B cell (primary cell): ENCODE data around the gene SSR2. TPM values are rescaled to one million over a fixed set of nuclear protein-coding genes. Genes with fewer than 3 reads are reported as not detected.

Experiments
- ATAC-seq: fragments of 200-7000 bp; cut with Tn5 transposase; one replicate; pipeline ENCODE4 v1.10.0; 2021; ENCODE audit warnings: low read depth, mild to moderate bottlenecking, moderate number of reproducible peaks, moderate library complexity
- CTCF ChIA-PET: fragments of 350-600 bp; sonication (Branson Sonifier 250); formaldehyde crosslinking; loops from one replicate; lab custom pipeline; 2021; ENCODE audit warnings: antibody characterized with exemption, inconsistent platforms; lab: Charles Lee
- POLR2A ChIA-PET: fragments of 350-600 bp; sonication (Branson Sonifier 250); formaldehyde crosslinking; loops from one replicate; lab custom pipeline; 2021; ENCODE audit warnings: antibody characterized with exemption; lab: Charles Lee
- DNase-seq: peaks from one replicate; pipeline ENCODE4 v3.0.0; 2013
- H2AFZ ChIP-seq: 2 replicates; pipeline ENCODE4 v1.6.1; 2012; ENCODE audit warnings: mild to moderate bottlenecking, low read depth, low read length; ENCODE audit not compliant: insufficient read depth, poor library complexity, severe bottlenecking
- H3K27ac ChIP-seq, 2 donors: 1 replicate in 1 of 2; 2 replicates in 1 of 2; pipeline ENCODE4 v1.5.1; 2012 to 2013; ENCODE audit warnings: low read length in 2 of 2, mild to moderate bottlenecking in 2 of 2, moderate library complexity in 1 of 2
- H3K27me3 ChIP-seq, 4 experiments: fragments of 200-600 bp in 1 of 4; sonication (generic) in 1 of 4; replicated peaks in 1 of 4; 1 replicate in 2 of 4; 2 replicates in 2 of 4; pipeline versions ENCODE4 v1.6.1 to v1.7.0; 2013 to 2016; ENCODE audit warnings: low read length in 3 of 4, mild to moderate bottlenecking in 2 of 4, mixed read lengths in 1 of 4, moderate library complexity in 1 of 4; ENCODE audit not compliant: insufficient read depth in 4 of 4, control insufficient read depth in 3 of 4; ENCODE audit errors: control extremely low read depth in 1 of 4
- H3K36me3 ChIP-seq, 2 experiments: replicated peaks in 1 of 2; 1 replicate in 1 of 2; 2 replicates in 1 of 2; pipeline versions ENCODE4 v1.6.1 to v1.7.1; 2013; ENCODE audit warnings: low read length in 1 of 2; ENCODE audit not compliant: insufficient read depth in 2 of 2, control insufficient read depth in 1 of 2; ENCODE audit errors: control extremely low read depth in 1 of 2, extremely low read depth in 1 of 2
- H3K4me1 ChIP-seq, 2 donors: fragments of 200-600 bp in 1 of 2; sonication (generic) in 1 of 2; 1 replicate in 1 of 2; 2 replicates in 1 of 2; pipeline versions ENCODE4 v1.5.1 to v1.6.1; 2013 to 2017; ENCODE audit warnings: low read length in 2 of 2; ENCODE audit not compliant: control insufficient read depth in 2 of 2, insufficient read depth in 2 of 2
- H3K4me2 ChIP-seq: replicated peaks from 2 replicates; pipeline ENCODE3; 2012; ENCODE audit warnings: mild to moderate bottlenecking, low read depth, low read length; ENCODE audit not compliant: poor library complexity, severe bottlenecking
- H3K4me3 ChIP-seq, 5 experiments: fragments of 200-600 bp in 1 of 5; sonication (generic) in 1 of 5; 1 replicate in 3 of 5; 2 replicates in 2 of 5; pipeline versions ENCODE4 v1.5.1 to v1.7.0; 2011 to 2016; ENCODE audit warnings: low read length in 4 of 5, mild to moderate bottlenecking in 4 of 5, low read depth in 2 of 5, control low read depth in 1 of 5, moderate library complexity in 1 of 5; ENCODE audit not compliant: insufficient read depth in 1 of 5; ENCODE audit errors: control extremely low read depth in 1 of 5, extremely low read depth in 1 of 5
- H3K79me2 ChIP-seq: fragments of 200-600 bp; sonication (generic); one replicate; pipeline ENCODE4 v1.6.0; 2016; ENCODE audit warnings: low read length; ENCODE audit not compliant: control insufficient read depth, insufficient read depth
- H3K9ac ChIP-seq: fragments of 200-600 bp; sonication (generic); 2 replicates; pipeline ENCODE4 v1.6.1; 2017; ENCODE audit warnings: mild to moderate bottlenecking, low read length, moderate library complexity
- H3K9me3 ChIP-seq, 3 donors: one replicate each; pipeline versions ENCODE4 v1.6.1 to v1.7.1; 2013; ENCODE audit warnings: low read length in 2 of 3; ENCODE audit not compliant: control insufficient read depth in 2 of 3, insufficient read depth in 1 of 3; ENCODE audit errors: control extremely low read depth in 1 of 3
- H4K20me1 ChIP-seq: 2 replicates; pipeline ENCODE4 v1.6.0; 2012; ENCODE audit warnings: mild to moderate bottlenecking, low read length; ENCODE audit not compliant: insufficient read depth, control insufficient read depth, poor library complexity, severe bottlenecking
- H3K27ac Mint-ChIP-seq: one replicate; pipeline ENCODE4 v1.8.0; 2021; ENCODE audit warnings: mixed read lengths
- H3K27me3 Mint-ChIP-seq: one replicate; pipeline ENCODE4 v1.8.0; 2021; ENCODE audit warnings: mixed read lengths
- H3K4me1 Mint-ChIP-seq: one replicate; pipeline ENCODE4 v1.8.0; 2021; ENCODE audit warnings: mixed read lengths
- H3K4me3 Mint-ChIP-seq: one replicate; pipeline ENCODE4 v1.8.0; 2021; ENCODE audit warnings: mixed read lengths
- H3K9me3 Mint-ChIP-seq: one replicate; pipeline ENCODE4 v1.8.0; 2022; ENCODE audit warnings: mixed read lengths; ENCODE audit not compliant: insufficient read depth
- CTCF ChIP-seq: fragments of 200-600 bp; IDR thresholded peaks from one replicate; pipeline ENCODE4 v1.8.0; 2022; ENCODE audit warnings: antibody characterized with exemption, mild to moderate bottlenecking
- EZH2 ChIP-seq: IDR thresholded peaks from 2 replicates; pipeline ENCODE4 v1.6.1; 2012; ENCODE audit warnings: borderline replicate concordance, low read depth, mild to moderate bottlenecking, moderate library complexity, low read length; ENCODE audit not compliant: insufficient read depth, poor library complexity, severe bottlenecking
- WGBS: methylation state at CpG from one replicate; pipeline ENCODE4 v1.1.5; 2013; ENCODE audit warnings: missing lambda C conversion rate; ENCODE audit not compliant: insufficient coverage; 5-methylcytosine and 5-hydroxymethylcytosine counted together
- intact Hi-C: fragments of 100-400 bp; cut with micrococcal nuclease; formaldehyde crosslinking; loops from one replicate; pipeline ENCODE4 v1.10.0; 2022
- polyA plus RNA-seq: library from polyadenylated mRNA; depleted of rRNA; stranded (reverse); fragments of >200 nt; gene quantifications from 2 replicates; pipeline ENCODE4 v1.2.3, GENCODE V29; 2012
- total RNA-seq, 2 donors: library from RNA; stranded (reverse); fragments of 120-200 nt in 1 of 2; gene quantifications; 1 replicate in 1 of 2; 2 replicates in 1 of 2; pipeline versions ENCODE4 v1.2.3 to v1.2.4, GENCODE V29; 2013 to 2022

SSR2 gene
- total and polyA plus RNA-seq, 2 donors (not counting 1 experiment from before 2014, with no cell fraction given) = 160 to 359 TPM

- no peaks in the 10 kb centered on the region for H3K27me3 ChIP-seq
- Mint-ChIP-seq H3K4me3 (peak overlapping the region; percentile 95), H3K27me3 (no peaks in the 10 kb centered on the region), H3K9me3 (no peaks in the 10 kb centered on the region), H3K4me1 (peaks cover 82% of the 10 kb centered on the region), H3K27ac (peak overlapping the region; percentile 92)
- DNase-seq (no peak), ATAC-seq (no peak)
- no peaks in the 10 kb centered on the region for H3K9me3 ChIP-seq
- H3K4me1 ChIP-seq = peaks cover 69 to 74% of the 10 kb centered on the region in 2 donors
- peaks cover 100% of the 10 kb centered on the region for H3K79me2 ChIP-seq
- no peak overlapping the region for H3K4me3 ChIP-seq
- no peak overlapping the region for H2AFZ ChIP-seq
- H3K36me3 ChIP-seq = peaks cover 4 to 40% of the 10 kb centered on the region in 2 experiments
- peak overlapping the region; percentile 93 for H3K4me2 ChIP-seq
- ChIA-PET CTCF (interaction anchor here (1.8 to 12.2 kb wide), 5 partner anchors 11 to 35 kb away, joined by 6 to 206 read pairs (median 41); partner anchors contain the start of gene RXFP4), POLR2A (interaction anchor here (0.7 to 2.1 kb wide), 2 partner anchors 8 to 12 kb away, joined by 5 to 7 read pairs; no protein-coding TSS in a partner anchor)
- intact Hi-C loops = no loop called here
- peaks cover 93% of the 10 kb centered on the region for H4K20me1 ChIP-seq
- H3K27ac ChIP-seq = peak overlapping the region in 1 of 2 donors; percentile 91
- no peak for TF ChIP-seq EZH2
- TF ChIP-seq CTCF = no peak
- H3K9ac ChIP-seq = no peak overlapping the region
- WGBS = no CpG with 5 or more reads among the region's 3 CpGs
Observed at GRCh38 chr1:155973723-155974122, 47.0 kb downstream of the SSR2 start.

- H3K27me3 ChIP-seq = no peaks in the 10 kb centered on the region
- H3K4me3 Mint-ChIP-seq = peak overlapping the region; percentile 68
- ChIA-PET CTCF (interaction anchor here (2.4 to 3.7 kb wide), 2 partner anchors 17 to 33 kb away, joined by 13 to 22 read pairs; partner anchors contain the start of gene RXFP4), POLR2A (interaction anchor here (2.3 to 2.7 kb wide), 2 partner anchors 11 to 12 kb away, joined by 7 to 8 read pairs; no protein-coding TSS in a partner anchor)
- no peak overlapping the region for H3K4me3 ChIP-seq
- H3K4me1 Mint-ChIP-seq = peaks cover 96% of the 10 kb centered on the region
- peak overlapping the region in 1 of 2 donors; percentile 79 for H3K27ac ChIP-seq
- no peak for TF ChIP-seq EZH2
- TF ChIP-seq CTCF = no peak
- H2AFZ ChIP-seq = no peak overlapping the region
- ATAC-seq (no peak), DNase-seq (no peak)
- H3K9me3 ChIP-seq = no peaks in the 10 kb centered on the region
- H3K9me3 Mint-ChIP-seq = no peaks in the 10 kb centered on the region
- peaks cover 99% of the 10 kb centered on the region for H4K20me1 ChIP-seq
- peak overlapping the region; percentile 62 for H3K4me2 ChIP-seq
- intact Hi-C loops = no loop called here
- 81% methylated on average over 8 of the region's 9 CpGs for WGBS
- peaks cover 8 to 56% of the 10 kb centered on the region in 2 experiments for H3K36me3 ChIP-seq
- no peak overlapping the region for H3K9ac ChIP-seq
- peaks cover 85 to 90% of the 10 kb centered on the region in 2 donors for H3K4me1 ChIP-seq
- H3K79me2 ChIP-seq = peaks cover 100% of the 10 kb centered on the region
- H3K27ac Mint-ChIP-seq = peak overlapping the region; percentile 92
- no peaks in the 10 kb centered on the region for H3K27me3 Mint-ChIP-seq
Observed at GRCh38 chr1:155971910-155972809, 48.6 kb downstream of the SSR2 start.
